Activated T-cell treated with anti-CD3 and anti-CD28 coated beads for 24 hours (primary cell): ENCODE results near the gene ADAMTSL3.

ENCODE experiments used
- DNase-seq: peaks from one replicate; pipeline ENCODE4 v3.0.0-alpha.2; 2020; ENCODE audit warnings: low read depth

ADAMTSL3 gene, protein sequence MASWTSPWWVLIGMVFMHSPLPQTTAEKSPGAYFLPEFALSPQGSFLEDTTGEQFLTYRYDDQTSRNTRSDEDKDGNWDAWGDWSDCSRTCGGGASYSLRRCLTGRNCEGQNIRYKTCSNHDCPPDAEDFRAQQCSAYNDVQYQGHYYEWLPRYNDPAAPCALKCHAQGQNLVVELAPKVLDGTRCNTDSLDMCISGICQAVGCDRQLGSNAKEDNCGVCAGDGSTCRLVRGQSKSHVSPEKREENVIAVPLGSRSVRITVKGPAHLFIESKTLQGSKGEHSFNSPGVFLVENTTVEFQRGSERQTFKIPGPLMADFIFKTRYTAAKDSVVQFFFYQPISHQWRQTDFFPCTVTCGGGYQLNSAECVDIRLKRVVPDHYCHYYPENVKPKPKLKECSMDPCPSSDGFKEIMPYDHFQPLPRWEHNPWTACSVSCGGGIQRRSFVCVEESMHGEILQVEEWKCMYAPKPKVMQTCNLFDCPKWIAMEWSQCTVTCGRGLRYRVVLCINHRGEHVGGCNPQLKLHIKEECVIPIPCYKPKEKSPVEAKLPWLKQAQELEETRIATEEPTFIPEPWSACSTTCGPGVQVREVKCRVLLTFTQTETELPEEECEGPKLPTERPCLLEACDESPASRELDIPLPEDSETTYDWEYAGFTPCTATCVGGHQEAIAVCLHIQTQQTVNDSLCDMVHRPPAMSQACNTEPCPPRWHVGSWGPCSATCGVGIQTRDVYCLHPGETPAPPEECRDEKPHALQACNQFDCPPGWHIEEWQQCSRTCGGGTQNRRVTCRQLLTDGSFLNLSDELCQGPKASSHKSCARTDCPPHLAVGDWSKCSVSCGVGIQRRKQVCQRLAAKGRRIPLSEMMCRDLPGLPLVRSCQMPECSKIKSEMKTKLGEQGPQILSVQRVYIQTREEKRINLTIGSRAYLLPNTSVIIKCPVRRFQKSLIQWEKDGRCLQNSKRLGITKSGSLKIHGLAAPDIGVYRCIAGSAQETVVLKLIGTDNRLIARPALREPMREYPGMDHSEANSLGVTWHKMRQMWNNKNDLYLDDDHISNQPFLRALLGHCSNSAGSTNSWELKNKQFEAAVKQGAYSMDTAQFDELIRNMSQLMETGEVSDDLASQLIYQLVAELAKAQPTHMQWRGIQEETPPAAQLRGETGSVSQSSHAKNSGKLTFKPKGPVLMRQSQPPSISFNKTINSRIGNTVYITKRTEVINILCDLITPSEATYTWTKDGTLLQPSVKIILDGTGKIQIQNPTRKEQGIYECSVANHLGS (N-terminal part only)

DNA sequence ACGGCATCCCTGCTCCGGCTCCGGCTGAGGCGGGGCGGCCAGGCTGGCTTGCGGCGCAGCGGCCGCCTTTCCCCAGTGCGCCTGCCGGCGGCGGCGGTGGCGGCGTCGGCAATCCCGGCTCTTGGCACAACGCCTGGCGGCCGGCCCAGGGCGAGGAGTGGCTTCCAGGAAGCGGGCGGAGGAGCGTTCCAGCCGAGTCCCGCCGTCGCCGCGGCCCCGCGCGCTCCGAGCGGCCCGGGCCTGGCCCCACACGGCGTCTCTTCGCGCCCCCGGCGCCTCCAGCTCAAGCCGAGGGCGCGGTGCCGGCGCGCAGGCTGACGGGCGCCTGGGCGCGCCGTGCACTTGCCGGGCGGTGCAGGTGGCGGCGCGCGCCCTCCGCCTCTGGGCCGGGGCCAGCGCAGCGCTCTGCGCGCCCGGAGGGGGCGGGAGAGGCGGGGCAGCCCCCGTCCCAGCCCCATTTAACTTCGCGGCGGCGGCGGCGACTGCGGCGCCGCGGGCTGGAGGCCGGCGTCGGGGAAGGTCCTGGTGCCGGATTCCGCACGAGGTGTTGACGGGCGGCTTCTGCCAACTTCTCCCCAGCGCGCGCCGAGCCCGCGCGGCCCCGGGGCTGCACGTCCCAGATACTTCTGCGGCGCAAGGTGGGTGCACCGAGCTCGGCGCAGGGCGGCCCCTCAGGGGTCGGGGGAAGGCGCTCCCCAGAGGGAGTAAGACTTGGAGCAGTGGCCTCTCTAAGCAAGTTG lies at the start of gene ADAMTSL3:
TSS of gene ADAMTSL3 (plus strand) at position 485 of the 740 bp plus-strand sequence. CDS start 1,639 bp downstream, outside the sequence.
- no peak for DNase-seq

DNA sequence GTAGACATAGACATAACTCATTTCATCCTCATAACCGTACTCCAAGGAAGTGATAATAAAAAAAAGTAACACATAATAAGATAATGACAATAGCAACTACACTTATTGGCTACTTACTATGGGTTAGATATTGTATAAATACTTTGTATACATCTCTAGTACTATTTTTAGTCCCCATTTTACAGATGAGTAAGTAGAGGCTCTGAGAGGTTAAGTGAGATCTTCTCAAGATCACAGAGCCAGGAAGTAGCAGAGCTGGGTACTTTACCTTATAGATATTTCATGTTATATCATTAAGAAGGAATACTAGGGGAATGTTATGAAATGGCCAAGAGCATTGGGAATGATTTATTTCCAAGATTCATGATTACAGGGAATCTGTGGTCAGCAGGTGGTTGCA lies 49.4 kb upstream of the ADAMTSL3 start:
- DNase-seq, result no peak

DNA sequence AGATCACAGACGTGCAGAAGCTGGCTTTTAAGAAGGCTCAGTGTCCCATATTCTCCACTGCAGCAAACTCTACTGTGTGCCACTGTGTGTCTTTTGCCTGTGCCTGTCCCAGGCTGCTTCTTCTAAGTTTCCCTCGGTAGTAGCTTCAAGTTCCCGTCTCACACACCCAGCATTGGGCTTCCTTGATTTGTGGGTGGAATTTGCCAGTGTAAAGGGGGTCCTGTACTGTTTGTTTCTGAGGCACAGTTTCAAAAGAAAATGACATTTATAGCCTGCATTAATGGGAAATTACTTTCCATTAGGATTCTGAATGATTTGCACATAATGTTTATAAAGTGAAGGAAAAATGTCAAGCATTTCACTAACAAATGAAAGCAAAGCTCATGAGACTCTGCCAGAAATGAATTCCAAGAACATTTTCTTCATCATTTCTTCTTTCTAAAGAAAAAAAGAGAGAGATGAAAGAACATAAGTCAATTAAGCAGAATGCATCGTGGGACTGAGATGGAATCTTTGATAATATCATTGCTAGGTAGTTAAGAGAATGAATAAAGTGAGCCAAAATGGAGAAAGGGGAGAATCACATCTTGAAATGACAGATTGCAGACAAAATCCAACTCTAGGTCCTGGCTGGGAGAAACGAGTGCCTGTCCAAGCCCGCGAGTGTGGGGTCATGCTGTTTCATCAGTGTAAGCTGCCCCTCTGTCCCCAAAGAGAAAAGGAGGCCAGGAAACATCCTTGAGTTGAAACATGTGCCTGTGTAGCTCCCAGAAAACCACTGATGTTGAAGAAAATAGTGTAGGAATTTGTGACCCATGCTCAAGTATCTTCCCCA lies 48.6 kb upstream of the ADAMTSL3 start:
- DNase-seq, result no peak

DNA sequence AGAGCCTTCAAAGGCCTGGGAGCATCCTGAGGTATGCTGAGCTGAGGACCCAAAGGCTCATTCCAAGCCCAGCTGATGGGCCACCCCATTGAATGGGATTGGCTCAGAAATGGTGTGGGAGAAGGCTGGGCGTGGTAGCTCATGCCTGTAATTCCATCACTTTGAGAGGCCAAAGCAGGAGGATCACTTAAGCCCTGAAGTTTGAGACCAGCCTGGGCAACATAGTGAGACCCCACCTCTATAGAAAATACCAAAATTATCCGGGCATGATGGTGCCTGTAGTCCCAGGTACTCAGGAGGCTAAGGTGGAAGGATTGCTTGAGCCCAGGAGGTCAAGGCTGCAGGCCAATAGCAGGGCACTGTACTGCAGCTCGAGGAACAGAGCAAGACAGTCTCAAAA lies 43.8 kb upstream of the ADAMTSL3 start:
- no peak for DNase-seq

DNA sequence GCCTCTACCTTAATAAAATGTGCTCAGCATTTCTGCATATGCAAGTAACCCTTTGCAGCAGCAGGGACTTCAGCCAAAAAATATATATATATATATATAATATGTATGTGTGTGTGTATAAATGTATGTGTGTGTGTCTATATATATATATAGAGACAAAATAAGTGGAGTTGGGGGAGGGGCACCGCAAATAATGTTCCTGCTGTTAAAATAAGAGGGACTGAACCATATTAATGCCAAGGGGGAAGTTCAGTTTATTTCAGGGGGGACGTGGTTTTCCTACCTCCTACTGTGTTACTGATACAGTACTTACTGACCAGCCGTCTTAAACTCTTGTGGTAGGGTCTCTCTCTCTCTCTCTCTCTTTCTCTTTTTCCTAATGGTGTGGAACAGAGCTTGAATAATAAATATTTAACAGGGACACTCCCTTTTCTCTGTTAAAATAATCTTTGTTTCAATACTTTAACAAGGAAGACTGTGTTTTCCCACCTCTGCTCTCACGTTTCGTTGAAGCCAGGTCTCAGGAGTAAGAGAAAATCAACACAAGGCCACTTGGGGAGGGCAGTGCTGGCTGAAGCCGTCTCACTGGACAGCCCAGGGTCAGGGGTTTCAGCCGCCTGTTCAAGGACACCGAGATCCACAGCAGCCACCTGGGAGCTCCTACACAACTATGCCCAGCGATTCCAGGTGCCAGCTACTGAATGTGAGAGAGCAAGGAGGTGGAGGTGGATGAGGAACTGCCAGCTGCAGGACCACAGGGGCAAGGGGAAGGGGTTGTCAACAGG lies 42.8 kb upstream of the ADAMTSL3 start:
- no peak for DNase-seq

DNA sequence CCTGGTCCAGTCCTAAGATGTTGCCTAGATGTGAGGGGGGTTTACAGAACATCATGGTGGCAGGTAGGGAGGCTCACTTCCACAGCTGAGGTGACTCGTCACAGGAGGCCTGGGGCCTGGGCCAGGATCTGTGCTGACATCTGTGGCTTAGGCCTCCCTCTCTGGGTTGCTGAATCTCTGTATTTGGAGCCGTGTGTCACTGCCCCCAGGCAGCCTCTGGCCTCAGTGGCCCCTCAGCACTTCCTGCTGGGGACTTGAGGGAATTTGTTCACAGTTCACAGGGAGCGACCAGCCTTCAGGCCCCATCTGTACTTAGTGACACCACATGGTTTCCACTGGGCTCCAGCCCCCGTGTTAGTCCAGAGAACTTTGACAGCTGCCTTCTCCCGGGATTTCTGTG lies 41.7 kb upstream of the ADAMTSL3 start:
- no peak for DNase-seq

DNA sequence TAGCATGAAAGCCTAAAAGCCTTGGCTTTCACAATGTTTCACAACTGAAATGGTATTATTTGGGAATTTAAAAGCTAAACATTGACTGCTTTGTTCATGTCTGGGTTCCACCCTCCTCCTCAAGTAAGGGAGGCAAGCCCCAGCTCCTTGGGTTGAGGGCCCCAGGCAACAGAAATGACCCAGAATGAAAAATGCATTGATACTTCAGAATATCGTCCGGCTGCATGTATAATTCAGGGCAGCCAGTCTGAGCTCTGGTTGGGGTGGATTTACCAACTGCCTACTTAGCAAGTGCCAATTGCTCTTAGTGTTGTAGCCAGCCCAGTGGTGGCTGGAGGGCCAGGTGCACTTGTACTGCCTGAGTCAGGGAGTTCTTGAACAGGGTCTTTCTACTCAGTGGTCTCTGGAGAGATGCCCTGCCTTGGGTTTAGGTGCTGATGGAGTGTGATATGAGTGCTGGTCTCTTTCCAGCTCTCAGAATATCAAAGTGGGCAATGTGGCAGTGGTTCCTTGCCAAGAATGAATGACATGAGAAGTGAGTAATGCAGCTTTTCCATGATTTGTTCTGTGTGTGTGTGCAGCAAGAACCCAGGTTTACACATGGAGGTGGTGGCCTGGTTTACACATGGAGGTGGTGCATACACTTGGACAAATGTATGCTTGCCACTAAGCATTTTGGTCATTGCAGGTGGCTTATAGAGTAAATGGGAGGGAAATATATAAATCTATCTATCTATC lies 40.9 kb upstream of the ADAMTSL3 start:
- no peak for DNase-seq

DNA sequence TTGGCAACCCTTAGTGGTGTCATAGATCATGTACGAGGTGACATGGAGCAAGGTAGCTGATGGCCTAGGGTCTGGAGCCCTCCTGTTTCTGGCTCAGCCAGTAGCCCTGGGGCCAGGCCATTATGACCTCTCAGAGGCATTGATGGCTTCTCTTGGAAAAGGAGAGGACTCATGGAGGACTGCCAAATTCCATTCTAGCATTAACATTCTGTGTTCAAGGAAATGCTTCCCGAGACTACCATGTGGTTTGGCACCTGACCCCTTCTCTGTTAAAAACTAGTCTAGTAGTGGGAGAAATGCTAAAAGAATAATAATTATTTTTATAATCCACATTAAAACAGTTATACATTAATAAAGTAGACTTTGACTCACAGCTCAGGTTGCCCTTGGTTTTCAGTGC lies 40.2 kb upstream of the ADAMTSL3 start:
- no peak for DNase-seq

DNA sequence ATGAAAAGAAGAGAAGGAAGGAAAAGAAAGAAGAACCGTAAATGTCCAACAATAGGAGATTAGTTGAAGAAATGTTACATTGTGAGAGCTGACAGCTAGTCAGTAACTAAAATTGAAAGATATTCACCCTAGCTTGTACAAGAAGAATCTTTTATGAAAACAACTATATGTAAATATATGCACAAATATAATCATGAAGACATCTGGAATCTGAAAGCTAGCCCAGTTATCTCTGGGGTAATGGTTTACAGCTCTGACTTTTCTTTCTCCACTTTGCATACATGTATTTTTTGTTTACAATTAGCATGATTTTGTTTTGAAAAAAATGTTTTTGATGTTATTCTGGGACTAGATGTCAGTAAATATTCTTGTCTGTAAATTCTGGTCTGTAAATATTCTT lies 37.1 kb upstream of the ADAMTSL3 start:
- no peak for DNase-seq

DNA sequence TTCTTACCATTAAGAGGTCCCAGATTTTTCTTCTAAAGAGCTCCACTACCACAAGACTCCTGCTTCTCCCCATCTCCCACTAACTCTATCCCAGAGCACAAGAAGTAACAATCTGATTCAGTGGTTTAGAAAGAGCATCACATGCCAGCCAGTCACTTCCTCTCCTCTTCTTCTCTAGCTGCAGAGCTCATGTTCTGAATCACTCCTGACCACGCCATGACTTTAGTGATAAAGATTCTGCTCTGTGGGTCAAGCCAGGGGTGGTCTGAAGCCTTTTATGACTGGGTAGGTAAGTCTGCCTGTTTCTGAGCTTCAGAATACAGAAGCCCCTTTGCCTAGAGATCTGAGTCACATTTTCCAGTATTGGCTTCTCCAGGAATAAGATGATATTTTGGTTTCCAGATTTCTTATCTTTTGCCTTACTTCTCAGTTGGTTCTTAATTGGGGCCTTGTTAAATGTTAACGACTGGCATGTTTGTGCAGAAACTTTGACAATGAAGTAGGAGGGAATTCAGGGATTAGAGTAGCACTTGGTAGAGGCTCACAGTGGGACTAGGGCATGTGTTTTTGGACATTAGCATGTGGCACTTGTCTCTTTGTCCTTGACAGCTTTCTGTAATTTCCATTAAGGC lies 27.6 kb upstream of the ADAMTSL3 start:
- no peak for DNase-seq

DNA sequence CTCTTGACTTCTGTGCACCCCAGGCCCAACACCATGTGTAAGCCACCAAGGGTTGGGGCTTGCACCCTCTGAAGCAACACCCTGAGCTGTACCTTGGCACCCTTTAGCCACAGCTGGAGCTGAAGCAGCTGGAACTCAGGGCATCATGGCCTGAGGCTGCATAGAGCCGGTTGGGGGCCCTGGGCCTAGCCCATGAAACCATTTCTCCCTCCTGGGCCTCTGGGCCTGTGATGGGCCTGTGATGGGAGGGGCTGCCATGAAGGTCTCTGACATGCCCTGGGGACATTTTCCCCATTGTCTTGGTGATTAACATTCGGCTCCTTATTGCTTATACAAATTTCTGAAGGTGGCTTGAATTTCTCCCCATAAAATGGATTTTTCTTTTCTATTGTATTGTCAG lies 22.4 kb upstream of the ADAMTSL3 start:
- DNase-seq, result no peak

DNA sequence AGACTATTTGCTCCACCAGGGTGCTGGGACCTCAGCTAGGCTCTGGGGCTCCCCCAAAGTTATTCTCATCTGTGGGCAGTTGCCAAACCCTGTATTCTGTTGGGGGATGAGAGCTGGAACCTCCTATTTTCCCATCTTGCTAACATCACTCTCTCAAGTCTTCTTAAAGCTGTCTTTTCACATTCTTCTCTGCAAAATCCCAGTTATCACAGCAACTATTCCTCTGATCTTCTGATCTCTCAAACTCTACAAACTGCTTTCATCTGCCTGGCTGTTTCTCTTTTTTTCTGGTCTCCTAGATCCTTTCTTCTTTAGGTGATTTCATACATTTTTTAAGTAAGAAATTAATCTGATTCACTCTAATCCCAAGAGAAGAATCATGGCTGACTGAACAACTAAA lies 10.7 kb upstream of the ADAMTSL3 start:
- DNase-seq, result no peak

DNA sequence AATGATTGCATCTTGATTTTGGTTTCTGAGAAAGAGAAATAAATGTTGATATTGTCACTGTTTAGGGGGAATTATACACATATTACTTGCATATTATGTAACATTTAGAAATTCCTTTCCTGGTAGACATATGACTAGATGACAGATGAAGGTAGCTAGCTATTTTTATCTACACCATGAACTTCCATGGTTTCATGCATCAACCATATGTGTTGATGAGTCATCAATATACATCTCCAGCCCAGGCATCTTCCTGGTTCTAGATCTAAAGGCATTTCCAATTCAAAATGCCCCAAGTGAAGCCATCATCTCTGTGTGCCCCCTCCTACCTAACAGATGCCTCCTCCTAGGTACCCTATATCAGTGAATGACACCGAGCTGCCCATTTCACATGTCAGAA lies 9.5 kb upstream of the ADAMTSL3 start:
- DNase-seq, result no peak

DNA sequence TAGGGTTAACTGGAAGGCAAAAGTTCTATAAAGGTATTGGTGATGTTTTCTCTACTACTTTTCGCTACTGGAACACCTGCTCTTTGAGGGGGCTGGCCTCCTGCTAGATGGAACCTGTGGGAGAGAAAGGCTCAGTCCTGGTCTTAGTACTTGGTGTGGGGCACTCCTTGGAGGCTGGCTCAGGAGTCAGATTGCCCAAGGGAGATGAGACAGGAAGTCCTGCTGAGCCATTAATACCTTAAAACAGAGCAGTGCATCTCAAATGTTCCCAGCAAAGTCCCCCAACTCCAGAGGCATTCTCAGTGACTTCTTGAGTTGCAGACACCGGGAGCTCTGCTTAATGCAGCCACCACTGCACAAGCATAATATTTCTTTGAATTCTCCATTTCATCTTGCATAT lies 3.1 kb upstream of the ADAMTSL3 start:
- DNase-seq, result no peak

DNA sequence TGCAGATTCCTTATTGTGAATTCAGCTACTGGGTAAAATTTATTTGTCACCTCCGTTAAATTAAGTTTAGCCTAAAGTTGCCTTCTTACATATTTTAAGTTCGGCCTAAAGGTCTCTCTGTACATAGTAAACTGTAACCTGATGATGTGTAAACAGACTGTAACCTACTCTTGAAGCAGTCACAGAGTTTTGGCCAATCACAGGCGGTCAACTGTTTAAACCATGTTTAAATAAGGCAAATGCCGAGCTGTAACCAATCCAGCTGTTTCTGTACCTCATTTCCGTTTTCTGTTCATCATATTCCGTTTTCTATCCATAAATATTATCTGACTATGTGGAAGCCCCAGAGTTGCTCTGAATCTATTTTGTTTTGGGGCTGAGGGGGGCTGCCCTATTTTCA lies 2.4 kb upstream of the ADAMTSL3 start:
- no peak for DNase-seq

DNA sequence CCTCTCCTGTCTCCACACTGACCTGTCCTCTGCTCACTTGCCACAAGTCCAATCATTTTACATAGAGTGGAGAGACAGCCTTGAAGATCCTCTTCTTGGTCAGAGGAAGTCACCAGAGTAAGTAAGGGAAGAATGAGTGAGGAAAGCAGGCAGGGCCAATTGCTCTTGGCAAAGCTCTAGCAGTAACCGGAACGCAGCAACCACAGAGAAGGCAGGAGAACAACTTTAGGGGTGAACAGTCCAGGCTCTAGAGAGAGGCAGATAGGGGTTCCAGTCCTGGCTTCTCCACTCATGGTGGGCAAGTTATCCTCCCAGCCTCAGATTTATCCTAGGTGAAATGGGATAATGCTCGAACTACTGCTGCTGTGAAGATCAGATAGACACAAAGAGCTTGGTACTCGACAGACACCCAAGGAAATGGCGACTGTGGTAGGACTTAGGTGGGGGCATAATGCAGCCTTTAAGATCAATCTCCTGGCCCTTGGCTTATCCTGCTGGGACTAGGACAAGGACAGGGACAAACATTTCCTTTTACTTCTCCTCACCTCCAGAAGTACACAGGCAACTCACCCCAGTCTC lies 1.2 kb upstream of the ADAMTSL3 start:
- no peak for DNase-seq

DNA sequence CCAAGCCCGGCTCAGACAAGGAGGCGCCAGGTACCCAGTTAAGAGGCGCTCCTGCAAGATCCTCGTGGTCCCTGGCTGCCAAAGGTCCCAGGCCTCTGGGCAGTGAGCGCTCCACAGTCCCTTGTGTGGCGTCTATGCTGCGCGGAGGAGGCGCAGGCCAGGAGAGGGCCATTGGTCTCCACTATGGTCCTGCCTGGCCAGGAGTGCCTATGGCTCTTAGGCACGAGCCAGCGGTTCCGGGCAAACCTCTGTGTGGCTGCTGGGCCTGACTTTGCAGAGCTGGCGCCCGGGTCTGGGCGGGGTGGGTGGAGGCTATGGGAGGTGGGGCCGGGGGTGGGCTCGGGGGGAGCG lies 660 bp upstream of the ADAMTSL3 start:
- no peak for DNase-seq
